BE2C (cell line): ENCODE data around the gene PIWIL4.
"Not testable (repeated sequence)": the region's sequence is repeated elsewhere in the genome, so short reads cannot be mapped to it uniquely, and the experiment has no call there.

Experiments
- DNase-seq: peaks from one replicate; pipeline ENCODE4 v3.0.0-alpha.2; 2020
- H3K27me3 ChIP-seq: fragments of 250-450 bp; sonication (Bioruptor Pico); 2 replicates; pipeline ENCODE4 v1.5.1; 2020; ENCODE audit warnings: mild to moderate bottlenecking
- H3K36me3 ChIP-seq: fragments of 250-450 bp; sonication (Bioruptor Pico); 2 replicates; pipeline ENCODE4 v1.5.1; 2020; ENCODE audit warnings: mild to moderate bottlenecking
- H3K4me1 ChIP-seq: fragments of 250-450 bp; sonication (Bioruptor Pico); 2 replicates; pipeline ENCODE4 v1.5.1; 2020
- H3K4me3 ChIP-seq: 2 replicates; pipeline ENCODE4 v1.5.1; 2011; ENCODE audit warnings: low read depth, low read length
- H3K9me3 ChIP-seq: fragments of 250-450 bp; sonication (Bioruptor Pico); 2 replicates; pipeline ENCODE4 v1.5.1; 2020
- TF ChIP-seq, protein P1 (sequence below): IDR thresholded peaks from 2 replicates; pipeline ENCODE4 v1.5.1; 2012; ENCODE audit warnings: mild to moderate bottlenecking, low read depth, low read length

PIWIL4 gene

GRCh38 chr11:94639901-94640721 is 72.9 kb downstream of the PIWIL4 start:
- H3K27me3 ChIP-seq, result no peaks in the 10 kb centered on the region
- peaks cover 6% of the 10 kb centered on the region; the same call in 1 of the 2 replicates for H3K4me1 ChIP-seq
- no peaks in the 10 kb centered on the region for H3K9me3 ChIP-seq
- no peak overlapping the region for H3K4me3 ChIP-seq
- TF ChIP-seq, protein P1, sequence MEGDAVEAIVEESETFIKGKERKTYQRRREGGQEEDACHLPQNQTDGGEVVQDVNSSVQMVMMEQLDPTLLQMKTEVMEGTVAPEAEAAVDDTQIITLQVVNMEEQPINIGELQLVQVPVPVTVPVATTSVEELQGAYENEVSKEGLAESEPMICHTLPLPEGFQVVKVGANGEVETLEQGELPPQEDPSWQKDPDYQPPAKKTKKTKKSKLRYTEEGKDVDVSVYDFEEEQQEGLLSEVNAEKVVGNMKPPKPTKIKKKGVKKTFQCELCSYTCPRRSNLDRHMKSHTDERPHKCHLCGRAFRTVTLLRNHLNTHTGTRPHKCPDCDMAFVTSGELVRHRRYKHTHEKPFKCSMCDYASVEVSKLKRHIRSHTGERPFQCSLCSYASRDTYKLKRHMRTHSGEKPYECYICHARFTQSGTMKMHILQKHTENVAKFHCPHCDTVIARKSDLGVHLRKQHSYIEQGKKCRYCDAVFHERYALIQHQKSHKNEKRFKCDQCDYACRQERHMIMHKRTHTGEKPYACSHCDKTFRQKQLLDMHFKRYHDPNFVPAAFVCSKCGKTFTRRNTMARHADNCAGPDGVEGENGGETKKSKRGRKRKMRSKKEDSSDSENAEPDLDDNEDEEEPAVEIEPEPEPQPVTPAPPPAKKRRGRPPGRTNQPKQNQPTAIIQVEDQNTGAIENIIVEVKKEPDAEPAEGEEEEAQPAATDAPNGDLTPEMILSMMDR, result no peak
- no peak for DNase-seq
- no peaks in the 10 kb centered on the region for H3K36me3 ChIP-seq

GRCh38 chr11:94641167-94641761 is 74.1 kb downstream of the PIWIL4 start:
- no peak for DNase-seq
- Histone ChIP-seq H3K9me3 (no peaks in the 10 kb centered on the region), H3K4me3 (no peak overlapping the region), H3K4me1 (no peaks in the 10 kb centered on the region), H3K36me3 (no peaks in the 10 kb centered on the region), H3K27me3 (no peaks in the 10 kb centered on the region)
- TF ChIP-seq, protein P1, result no peak

DNA sequence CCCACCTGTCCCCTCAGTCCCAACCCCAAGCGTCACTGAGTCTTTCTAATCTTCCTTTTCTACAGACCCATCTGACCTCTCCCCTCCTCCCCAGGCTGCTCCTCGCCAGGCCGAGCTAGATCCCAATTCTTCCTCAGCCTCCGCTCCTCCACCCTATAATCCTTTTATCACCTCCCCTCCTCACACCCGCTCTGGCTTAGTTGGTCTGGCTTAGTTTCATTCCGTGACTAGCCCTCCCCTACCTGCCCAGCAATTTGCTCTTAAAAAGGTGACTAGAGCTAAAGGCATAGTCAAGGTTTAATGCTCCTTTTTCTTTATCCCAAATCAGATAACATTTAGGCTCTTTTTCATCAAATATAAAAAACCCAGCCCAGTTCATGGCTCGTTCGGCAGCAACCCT is 76.0 kb downstream of the PIWIL4 start:
- H3K36me3 ChIP-seq, H3K4me3 ChIP-seq, H3K27me3 ChIP-seq, H3K4me1 ChIP-seq, H3K9me3 ChIP-seq, DNase-seq: not testable (repeated sequence)

- no peak for DNase-seq
- peaks cover 5% of the 10 kb centered on the region; the same call in 1 of the 2 replicates for H3K4me1 ChIP-seq
- H3K4me3 ChIP-seq, result no peak overlapping the region
- H3K27me3 ChIP-seq, result no peaks in the 10 kb centered on the region
- no peaks in the 10 kb centered on the region for H3K9me3 ChIP-seq
- TF ChIP-seq, protein P1, result no peak
- no peaks in the 10 kb centered on the region for H3K36me3 ChIP-seq
Observed at GRCh38 chr11:94647926-94648325, 80.8 kb downstream of the PIWIL4 start.

GRCh38 chr11:94648789-94649188 is 81.6 kb downstream of the PIWIL4 start:
- H3K27me3 ChIP-seq, result no peaks in the 10 kb centered on the region
- H3K4me3 ChIP-seq, result no peak overlapping the region
- peaks cover 5% of the 10 kb centered on the region; the same call in 1 of the 2 replicates for H3K4me1 ChIP-seq
- TF ChIP-seq, protein P1, result no peak
- no peaks in the 10 kb centered on the region for H3K9me3 ChIP-seq
- DNase-seq, result no peak
- H3K36me3 ChIP-seq, result no peaks in the 10 kb centered on the region

DNA sequence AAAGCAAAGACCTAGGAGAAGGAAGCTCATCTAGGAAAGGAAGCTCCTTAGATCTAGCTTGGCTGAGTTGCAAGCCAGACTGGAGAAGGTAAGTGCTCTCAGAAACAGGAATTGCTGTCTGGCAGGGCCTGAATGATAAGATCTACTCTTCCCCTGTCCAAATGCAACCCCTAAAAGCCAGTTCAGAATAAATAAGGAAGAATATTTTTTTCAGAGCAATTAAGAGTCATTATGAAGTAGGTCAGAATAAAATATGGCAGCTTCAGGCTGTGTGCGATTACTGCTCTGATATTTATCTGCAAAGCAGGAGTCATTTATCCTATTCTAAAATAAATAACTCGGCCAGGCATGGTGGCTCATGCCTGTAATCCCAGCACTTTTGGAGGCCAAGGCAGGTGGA is 82.1 kb downstream of the PIWIL4 start:
- Histone ChIP-seq H3K9me3 (no peaks in the 10 kb centered on the region), H3K36me3 (no peaks in the 10 kb centered on the region), H3K4me3 (no peak overlapping the region), H3K27me3 (no peaks in the 10 kb centered on the region), H3K4me1 (peaks cover 5% of the 10 kb centered on the region; the same call in 1 of the 2 replicates)
- peak; percentile 29 for DNase-seq
- TF ChIP-seq, protein P1, result no peak
